Suppressor macrophage (primary cell): ENCODE data around the gene IMMT.
A peak's percentile ranks its signal among the peaks of the same experiment; 100 is the strongest.

Source experiments
- DNase-seq, 4 experiments: peaks; one replicate each; pipeline ENCODE4 v3.0.0-alpha.2; 2020 to 2022

Gene IMMT

GRCh38 chr2:86140969-86141392 lies 54.3 kb downstream of the IMMT start:
- DNase-seq, result peak; percentile 16 to 52 (median 48)

- DNase-seq, result no peak
Observed at GRCh38 chr2:86139981-86140380, 55.3 kb downstream of the IMMT start.

- no peak for DNase-seq
Observed at GRCh38 chr2:86138736-86139625, 56.3 kb downstream of the IMMT start.

GRCh38 chr2:86136141-86136540 lies 59.1 kb downstream of the IMMT start:
- DNase-seq, result no peak

GRCh38 chr2:86135653-86136052 lies 59.6 kb downstream of the IMMT start:
- DNase-seq, result no peak

- no peak for DNase-seq
Observed at GRCh38 chr2:86134709-86135108, 60.6 kb downstream of the IMMT start.

- DNase-seq, result no peak
Observed at GRCh38 chr2:86124683-86125082, 70.6 kb downstream of the IMMT start.

- peak in 2 of 4 experiments; percentile 60 to 66 for DNase-seq
Observed at GRCh38 chr2:86123328-86123925, 71.8 kb downstream of the IMMT start.

- peak in 1 of 4 experiments; percentile 12 for DNase-seq
Observed at GRCh38 chr2:86118130-86118529, 77.1 kb downstream of the IMMT start.

- no peak for DNase-seq
Observed at GRCh38 chr2:86107031-86107430, 88.2 kb downstream of the IMMT start.

GRCh38 chr2:86105969-86106945 lies 89.0 kb downstream of the IMMT start, which contains the start of gene PTCD3:
TSS of gene PTCD3 (plus strand) at chr2:86106235. CDS start at chr2:86106248, 13 bp downstream.
- DNase-seq, result peak; percentile 95 to 98 (median 98)

- peak; percentile 89 to 94 (median 93) for DNase-seq
Observed at GRCh38 chr2:86105252-86105968, 89.9 kb downstream of the IMMT start, which contains the start of gene POLR1A. TSS of gene POLR1A (minus strand) at chr2:86105886. CDS start at chr2:86105776, 110 bp downstream.

- no peak for DNase-seq
Observed at GRCh38 chr2:86102157-86102556, 93.1 kb downstream of the IMMT start.

GRCh38 chr2:86097913-86098312 lies 97.3 kb downstream of the IMMT start:
- no peak for DNase-seq

GRCh38 chr2:86097114-86097896 lies 98.0 kb downstream of the IMMT start:
- no peak for DNase-seq

- DNase-seq, result no peak
Observed at GRCh38 chr2:86094229-86094628, 101.0 kb downstream of the IMMT start.
